ENCODE measurements around the gene GPR108. TPM values are rescaled to one million over a fixed set of nuclear protein-coding genes. Genes with fewer than 3 reads are reported as not detected.
A peak's percentile ranks its signal among the peaks of the same experiment; 100 is the strongest.

GPR108 gene
- total RNA-seq, 3 donors from 2014 or later (not counting 1 experiment from before 2014, with no cell fraction given): 66.1 to 78.0 (median 76.9) TPM

GRCh38 chr19:6761053-6761676, 23.8 kb upstream of the GPR108 start:
- WGBS (ENCODE audit: insufficient coverage): 87% methylated on average over 1 of the region's 4 CpGs
- peaks cover 6% of the 10 kb centered on the region for H3K4me1 ChIP-seq (ENCODE audit: control insufficient read depth, insufficient read depth, low read length)
- TF ChIP-seq, protein P1, sequence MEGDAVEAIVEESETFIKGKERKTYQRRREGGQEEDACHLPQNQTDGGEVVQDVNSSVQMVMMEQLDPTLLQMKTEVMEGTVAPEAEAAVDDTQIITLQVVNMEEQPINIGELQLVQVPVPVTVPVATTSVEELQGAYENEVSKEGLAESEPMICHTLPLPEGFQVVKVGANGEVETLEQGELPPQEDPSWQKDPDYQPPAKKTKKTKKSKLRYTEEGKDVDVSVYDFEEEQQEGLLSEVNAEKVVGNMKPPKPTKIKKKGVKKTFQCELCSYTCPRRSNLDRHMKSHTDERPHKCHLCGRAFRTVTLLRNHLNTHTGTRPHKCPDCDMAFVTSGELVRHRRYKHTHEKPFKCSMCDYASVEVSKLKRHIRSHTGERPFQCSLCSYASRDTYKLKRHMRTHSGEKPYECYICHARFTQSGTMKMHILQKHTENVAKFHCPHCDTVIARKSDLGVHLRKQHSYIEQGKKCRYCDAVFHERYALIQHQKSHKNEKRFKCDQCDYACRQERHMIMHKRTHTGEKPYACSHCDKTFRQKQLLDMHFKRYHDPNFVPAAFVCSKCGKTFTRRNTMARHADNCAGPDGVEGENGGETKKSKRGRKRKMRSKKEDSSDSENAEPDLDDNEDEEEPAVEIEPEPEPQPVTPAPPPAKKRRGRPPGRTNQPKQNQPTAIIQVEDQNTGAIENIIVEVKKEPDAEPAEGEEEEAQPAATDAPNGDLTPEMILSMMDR (IDR thresholded peaks at IDR 0.05): no peak
- H3K27me3 Mint-ChIP-seq (ENCODE audit: low read depth in 2 of 2): no peaks in the 10 kb centered on the region
- H3K27me3 ChIP-seq (ENCODE audit: control insufficient read depth, insufficient read depth, low read length): no peaks in the 10 kb centered on the region
- peaks cover 15% of the 10 kb centered on the region for H3K36me3 ChIP-seq (ENCODE audit: control insufficient read depth, insufficient read depth, low read length)
- no peak overlapping the region for H3K4me3 ChIP-seq (ENCODE audit: low read length)
- no peak overlapping the region for H3K27ac ChIP-seq (ENCODE audit: low read length)
- no peaks in the 10 kb centered on the region for H3K9me3 ChIP-seq (ENCODE audit: control insufficient read depth, insufficient read depth, low read length)
- no peaks in the 10 kb centered on the region for H3K9me3 Mint-ChIP-seq
- peaks cover 3 to 6% of the 10 kb centered on the region in 2 donors for H3K4me1 Mint-ChIP-seq
- no peak overlapping the region for H3K27ac Mint-ChIP-seq
- H3K36me3 Mint-ChIP-seq: no peaks in the 10 kb centered on the region
- DNase-seq (peak in 1 of 2 donors; percentile 49), ATAC-seq (peak in 1 of 3 donors; percentile 46)
- no peak overlapping the region for H3K4me3 Mint-ChIP-seq
- intact Hi-C loops (cut with micrococcal nuclease): no loop called here

- H3K36me3 ChIP-seq (ENCODE audit: control insufficient read depth, insufficient read depth, low read length): peaks cover 15% of the 10 kb centered on the region
These were observed 23.2 kb upstream of the GPR108 start for GRCh38 chr19:6760606-6761005.

DNA sequence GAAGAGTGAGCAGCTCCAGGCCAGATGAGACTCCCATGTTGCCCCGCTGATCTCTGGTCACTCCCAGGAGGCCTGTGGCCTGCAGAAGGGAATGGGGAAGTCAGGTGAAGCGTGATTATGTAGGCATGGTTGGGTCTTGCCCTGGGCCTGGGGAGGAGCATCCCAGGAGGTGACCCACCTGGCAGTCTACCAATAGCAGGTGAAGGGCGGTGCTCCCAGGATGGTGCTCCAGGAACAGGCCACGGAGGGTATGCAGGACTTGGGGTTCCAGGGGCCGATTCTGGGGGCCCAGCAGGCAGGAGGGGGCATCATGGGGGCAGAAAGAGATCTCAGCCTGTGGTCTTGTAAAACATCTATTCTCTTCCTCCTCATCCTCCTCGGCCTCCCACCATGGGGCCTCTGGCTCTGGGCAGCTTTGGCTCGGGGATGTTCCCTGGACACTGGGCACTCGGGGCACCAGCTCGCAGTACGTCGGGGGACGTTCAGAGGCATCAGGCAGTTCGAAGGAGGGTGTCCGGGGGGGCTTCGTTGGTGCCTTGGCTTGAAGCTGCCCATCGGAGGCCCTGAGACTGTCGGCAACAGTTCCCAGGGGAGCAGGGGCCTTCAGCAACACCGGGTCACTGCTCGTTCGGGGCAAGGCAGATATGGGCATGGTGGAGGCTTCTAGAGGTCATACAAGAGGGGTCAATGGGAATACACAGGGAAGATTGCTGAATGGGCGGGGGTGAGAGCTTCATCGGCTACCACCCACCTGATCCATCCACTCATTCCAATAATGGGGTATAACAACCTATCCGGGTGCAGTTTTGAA, 17.5 kb upstream of the GPR108 start:
- H3K27ac Mint-ChIP-seq: no peak overlapping the region
- Histone ChIP-seq H3K4me1 (ENCODE audit: control insufficient read depth, insufficient read depth, low read length) (peaks cover 13% of the 10 kb centered on the region), H3K9me3 (ENCODE audit: control insufficient read depth, insufficient read depth, low read length) (no peaks in the 10 kb centered on the region), H3K27ac (ENCODE audit: low read length) (no peak overlapping the region), H3K27me3 (ENCODE audit: control insufficient read depth, insufficient read depth, low read length) (no peaks in the 10 kb centered on the region), H3K36me3 (ENCODE audit: control insufficient read depth, insufficient read depth, low read length) (peaks cover 30% of the 10 kb centered on the region), H3K4me3 (ENCODE audit: low read length) (no peak overlapping the region)
- no peak for ATAC-seq
- intact Hi-C loops (cut with micrococcal nuclease): no loop called here
- H3K4me3 Mint-ChIP-seq: no peak overlapping the region
- no peaks in the 10 kb centered on the region for H3K27me3 Mint-ChIP-seq (ENCODE audit: low read depth in 2 of 2)
- DNase-seq: no peak
- peaks cover 6 to 23% of the 10 kb centered on the region in 2 donors for H3K4me1 Mint-ChIP-seq
- WGBS (ENCODE audit: insufficient coverage): 96% methylated on average over 22 of the region's 23 CpGs
- TF ChIP-seq, protein P1 (IDR thresholded peaks at IDR 0.05): no peak
- H3K9me3 Mint-ChIP-seq: no peaks in the 10 kb centered on the region
- H3K36me3 Mint-ChIP-seq: no peaks in the 10 kb centered on the region

More at GRCh38 chr19:6760606-6761005, 23.2 kb upstream of the GPR108 start:
- H3K4me1 ChIP-seq (ENCODE audit: control insufficient read depth, insufficient read depth, low read length): peaks cover under 1% of the 10 kb centered on the region
- H3K4me3 ChIP-seq (ENCODE audit: low read length): no peak overlapping the region
- ATAC-seq (no peak), DNase-seq (no peak)
- H3K4me3 Mint-ChIP-seq: no peak overlapping the region
- intact Hi-C loops (cut with micrococcal nuclease): no loop called here
- TF ChIP-seq, protein P1 (IDR thresholded peaks at IDR 0.05): no peak
- H3K4me1 Mint-ChIP-seq: peaks cover 0 to 4% of the 10 kb centered on the region in 2 donors
- 95% methylated on average over 17 of the region's 17 CpGs for WGBS (ENCODE audit: insufficient coverage)
- no peaks in the 10 kb centered on the region for H3K36me3 Mint-ChIP-seq
- H3K27ac Mint-ChIP-seq: no peak overlapping the region
- no peaks in the 10 kb centered on the region for H3K27me3 Mint-ChIP-seq (ENCODE audit: low read depth in 2 of 2)
- H3K27me3 ChIP-seq (ENCODE audit: control insufficient read depth, insufficient read depth, low read length): no peaks in the 10 kb centered on the region
- no peaks in the 10 kb centered on the region for H3K9me3 ChIP-seq (ENCODE audit: control insufficient read depth, insufficient read depth, low read length)
- H3K27ac ChIP-seq (ENCODE audit: low read length): no peak overlapping the region
- no peaks in the 10 kb centered on the region for H3K9me3 Mint-ChIP-seq

All from natural killer cell (primary cell).